Smooth muscle cell (in vitro differentiated cells): Measurements from ENCODE around the gene STAT5A. TPM values are rescaled to one million over a fixed set of nuclear protein-coding genes. Genes with fewer than 3 reads are reported as not detected.
A peak's percentile ranks its signal among the peaks of the same experiment; 100 is the strongest.

ENCODE experiments used
- DNase-seq: peaks from one replicate; lab custom pipeline; 2025; ENCODE audit not compliant: unreplicated experiment; lab: John Stamatoyannopoulos, UW
- H2AFZ ChIP-seq: fragments of 200-600 bp; sonication (generic); 2 replicates; pipeline ENCODE4 v1.6.0; 2016; ENCODE audit warnings: antibody characterized with exemption, low read depth, mild to moderate bottlenecking
- H3F3A ChIP-seq: fragments of 200-600 bp; sonication (generic); 2 replicates; pipeline ENCODE4 v1.6.0; 2017; ENCODE audit warnings: antibody characterized with exemption, low read depth
- H3K27ac ChIP-seq: fragments of 200-600 bp; sonication (generic); 2 replicates; pipeline ENCODE4 v1.5.1; 2016; ENCODE audit warnings: low read depth, mild to moderate bottlenecking
- H3K27me3 ChIP-seq: fragments of 200-600 bp; sonication (generic); 2 replicates; pipeline ENCODE4 v1.6.1; 2016; ENCODE audit warnings: low read depth, mild to moderate bottlenecking
- H3K36me3 ChIP-seq: fragments of 200-600 bp; sonication (generic); 2 replicates; pipeline ENCODE4 v1.5.1; 2016; ENCODE audit warnings: low read depth
- H3K4me1 ChIP-seq: fragments of 200-600 bp; sonication (generic); 2 replicates; pipeline ENCODE4 v1.5.1; 2016; ENCODE audit warnings: low read depth
- H3K4me2 ChIP-seq: fragments of 200-600 bp; sonication (generic); 2 replicates; pipeline ENCODE4 v1.6.0; 2016; ENCODE audit warnings: mild to moderate bottlenecking
- H3K4me3 ChIP-seq: fragments of 200-600 bp; sonication (generic); 2 replicates; pipeline ENCODE4 v1.5.1; 2016; ENCODE audit warnings: mild to moderate bottlenecking
- H3K79me2 ChIP-seq: fragments of 200-600 bp; sonication (generic); 2 replicates; pipeline ENCODE4 v1.6.0; 2016; ENCODE audit warnings: low read depth, mild to moderate bottlenecking
- H3K9ac ChIP-seq: fragments of 200-600 bp; sonication (generic); 2 replicates; pipeline ENCODE4 v1.6.0; 2016; ENCODE audit warnings: low read depth
- H3K9me3 ChIP-seq: fragments of 200-600 bp; sonication (generic); replicated peaks from 2 replicates; pipeline ENCODE4 v1.5.1; 2016; ENCODE audit warnings: low read depth
- H4K20me1 ChIP-seq: fragments of 200-600 bp; sonication (generic); 2 replicates; pipeline ENCODE4 v1.6.0; 2016; ENCODE audit warnings: low read depth
- CTCF ChIP-seq: fragments of 200-600 bp; sonication (generic); IDR thresholded peaks from 2 replicates; pipeline ENCODE4 v1.5.1; 2017; ENCODE audit warnings: borderline replicate concordance, mild to moderate bottlenecking, antibody characterized with exemption; ENCODE audit not compliant: insufficient read depth, poor library complexity, severe bottlenecking
- WGBS: methylation state at CpG from one replicate; pipeline ENCODE4 v1.1.7; 2016; ENCODE audit warnings: low lambda C conversion rate; 5-methylcytosine and 5-hydroxymethylcytosine counted together
- polyA plus RNA-seq: library from polyadenylated mRNA; unstranded; fragments of >200 nt; fragmentation: Nextera tagmentation; extraction: Ambion mirVana; gene quantifications from 2 replicates; pipeline ENCODE4 v1.2.1, GENCODE V29; 2016
- total RNA-seq: library from RNA; depleted of rRNA; stranded (reverse); fragments of >200 nt; gene quantifications from 2 replicates; pipeline ENCODE4 v1.2.3, GENCODE V29; 2014

The STAT5A gene
- total and polyA plus RNA-seq, 2 experiments from 2014 or later, result 1.7 to 3.2 TPM

- no peaks in the 10 kb centered on the region for H3K36me3 ChIP-seq
- no peak for DNase-seq
- H3K4me1 ChIP-seq, result peaks cover 19% of the 10 kb centered on the region
- H3K9ac ChIP-seq, result peak overlapping the region; percentile 71
- WGBS, result 2% methylated on average over 24 of the region's 82 CpGs
- H3K4me2 ChIP-seq, result peak overlapping the region; percentile 96
- H3K79me2 ChIP-seq, result peaks cover 50% of the 10 kb centered on the region
- no peak for TF ChIP-seq CTCF
- peaks cover 25% of the 10 kb centered on the region for H4K20me1 ChIP-seq
- peak overlapping the region; percentile 89 for H2AFZ ChIP-seq
- H3F3A ChIP-seq, result no peaks in the 10 kb centered on the region
- peak overlapping the region; percentile 29 for H3K27ac ChIP-seq
- no peaks in the 10 kb centered on the region for H3K9me3 ChIP-seq
- H3K27me3 ChIP-seq, result no peaks in the 10 kb centered on the region
- H3K4me3 ChIP-seq, result peak overlapping the region; percentile 89
These were observed 12.6 kb upstream of the STAT5A start for GRCh38 chr17:42275527-42276358.

- peak within 1 kb of the TSS; percentile 99 for H3K4me2 ChIP-seq
- H3K27me3 ChIP-seq, result no peaks in the 10 kb centered on the region
- H3K9ac ChIP-seq, result peak within 1 kb of the TSS; percentile 71
- 0% methylated on average over 25 of the region's 47 CpGs for WGBS
- H4K20me1 ChIP-seq, result peaks cover 19% of the 10 kb centered on the region
- H3K27ac ChIP-seq, result peak within 1 kb of the TSS; percentile 66
- no peaks in the 10 kb centered on the region for H3K36me3 ChIP-seq
- H3F3A ChIP-seq, result no peaks in the 10 kb centered on the region
- DNase-seq, result no peak
- peaks cover 45% of the 10 kb centered on the region for H3K79me2 ChIP-seq
- peak within 1 kb of the TSS; percentile 91 for H2AFZ ChIP-seq
- no peak for TF ChIP-seq CTCF
- no peaks in the 10 kb centered on the region for H3K9me3 ChIP-seq
- peaks cover 19% of the 10 kb centered on the region for H3K4me1 ChIP-seq
- H3K4me3 ChIP-seq, result peak within 1 kb of the TSS; percentile 89
These were observed 12.0 kb upstream of the STAT5A start, which contains the start of gene STAT5B for GRCh38 chr17:42276359-42276608. TSS of gene STAT5B (minus strand) at chr17:42276391. CDS start at chr17:42232127, 44,264 bp downstream.

- DNase-seq, result peak; percentile 54
- H3K27ac ChIP-seq, result peak overlapping the region; percentile 66
- H3K4me2 ChIP-seq, result peak overlapping the region; percentile 99
- no peaks in the 10 kb centered on the region for H3K9me3 ChIP-seq
- H3K79me2 ChIP-seq, result peaks cover 40% of the 10 kb centered on the region
- 3% methylated on average over 40 of the region's 44 CpGs for WGBS
- H3K4me1 ChIP-seq, result peaks cover 19% of the 10 kb centered on the region
- no peaks in the 10 kb centered on the region for H3K27me3 ChIP-seq
- H3K4me3 ChIP-seq, result peak overlapping the region; percentile 89
- TF ChIP-seq CTCF, result no peak
- no peaks in the 10 kb centered on the region for H3K36me3 ChIP-seq
- no peaks in the 10 kb centered on the region for H3F3A ChIP-seq
- peaks cover 14% of the 10 kb centered on the region for H4K20me1 ChIP-seq
- H3K9ac ChIP-seq, result peak overlapping the region; percentile 66
- H2AFZ ChIP-seq, result peak overlapping the region; percentile 91
These were observed 11.5 kb upstream of the STAT5A start for GRCh38 chr17:42276609-42277341.
